ENCODE results near the gene ZHX3.
A peak's percentile ranks its signal among the peaks of the same experiment; 100 is the strongest.

ZHX3 gene

GRCh38 chr20:41353530-41353929 lies 36.0 kb upstream of the ZHX3 start:
- no peak overlapping the region for H2BK12ac ChIP-seq (ENCODE audit: low read length)
- peak overlapping the region; percentile 57 for H3K14ac ChIP-seq (ENCODE audit: low read length)
- no peaks in the 10 kb centered on the region for H3K9me3 ChIP-seq (replicated peaks in 1 of 2; ENCODE audit: control insufficient read depth in 2 of 2, insufficient read depth in 1 of 2, low read depth in 1 of 2, low read length in 2 of 2)
- H2BK5ac ChIP-seq (ENCODE audit: low read length) = no peak overlapping the region
- H3K4ac ChIP-seq (ENCODE audit: low read length) = no peak overlapping the region
- H3K27ac ChIP-seq (replicated peaks; ENCODE audit: low read length) = no peak overlapping the region
- H3K79me1 ChIP-seq (ENCODE audit: low read depth, low read length) = no peaks in the 10 kb centered on the region
- H3K4me2 ChIP-seq (ENCODE audit: insufficient read depth, low read length, poor library complexity, severe bottlenecking) = no peak overlapping the region
- H3K27me3 ChIP-seq (ENCODE audit: control insufficient read depth in 3 of 3, insufficient read depth in 3 of 3, low read depth in 1 of 3, low read length in 3 of 3) = no peaks in the 10 kb centered on the region
- H3K9ac ChIP-seq (ENCODE audit: low read depth, low read length, poor library complexity) = peak overlapping the region; percentile 1
- H2BK15ac ChIP-seq (ENCODE audit: low read length) = no peak overlapping the region
- no peaks in the 10 kb centered on the region for H3K4me1 ChIP-seq (ENCODE audit: control insufficient read depth in 2 of 2, insufficient read depth in 1 of 2, low read depth in 1 of 2, low read length in 2 of 2)
- H3K18ac ChIP-seq (ENCODE audit: low read length) = no peak overlapping the region
- H3K4me3 ChIP-seq (ENCODE audit: low read length in 2 of 2) = peak overlapping the region in 1 of 2 donors; percentile 31
- no peaks in the 10 kb centered on the region for H3K36me3 ChIP-seq (replicated peaks in 1 of 2; ENCODE audit: control insufficient read depth in 2 of 2, insufficient read depth in 2 of 2, low read length in 2 of 2)
- H3K23ac ChIP-seq (ENCODE audit: low read depth, low read length, poor library complexity) = no peak overlapping the region
- no peak overlapping the region for H2BK120ac ChIP-seq (ENCODE audit: low read depth, low read length)
- no peak overlapping the region for H4K8ac ChIP-seq (ENCODE audit: low read depth, low read length)
- DNase-seq (ENCODE audit: low spot score) = no peak
- no peak overlapping the region for H2AFZ ChIP-seq (ENCODE audit: low read length)
- H4K91ac ChIP-seq (ENCODE audit: low read depth, low read length, poor library complexity) = no peak overlapping the region
- no peak overlapping the region for H2AK5ac ChIP-seq (ENCODE audit: low read depth, low read length)

GRCh38 chr20:41352666-41353065 lies 35.1 kb upstream of the ZHX3 start:
- no peak overlapping the region for H2BK15ac ChIP-seq (ENCODE audit: low read length)
- no peak overlapping the region for H2AK5ac ChIP-seq (ENCODE audit: low read depth, low read length)
- H2BK120ac ChIP-seq (ENCODE audit: low read depth, low read length) = no peak overlapping the region
- H3K23ac ChIP-seq (ENCODE audit: low read depth, low read length, poor library complexity) = no peak overlapping the region
- no peak overlapping the region for H2BK5ac ChIP-seq (ENCODE audit: low read length)
- no peaks in the 10 kb centered on the region for H3K9me3 ChIP-seq (replicated peaks in 1 of 2; ENCODE audit: control insufficient read depth in 2 of 2, insufficient read depth in 1 of 2, low read depth in 1 of 2, low read length in 2 of 2)
- WGBS, 2 donors (ENCODE audit: extremely low coverage in 2 of 2, insufficient read length in 2 of 2, insufficient replicate concordance in 1 of 2) = no CpG with 5 or more reads among the region's 5 CpGs
- no peaks in the 10 kb centered on the region for H3K36me3 ChIP-seq (replicated peaks in 1 of 2; ENCODE audit: control insufficient read depth in 2 of 2, insufficient read depth in 2 of 2, low read length in 2 of 2)
- H3K4me1 ChIP-seq (ENCODE audit: control insufficient read depth in 2 of 2, insufficient read depth in 1 of 2, low read depth in 1 of 2, low read length in 2 of 2) = peaks cover under 1% of the 10 kb centered on the region in 2 donors
- H3K14ac ChIP-seq (ENCODE audit: low read length) = no peak overlapping the region
- no peak overlapping the region for H4K8ac ChIP-seq (ENCODE audit: low read depth, low read length)
- H3K9ac ChIP-seq (ENCODE audit: low read depth, low read length, poor library complexity) = no peak overlapping the region
- H2AFZ ChIP-seq (ENCODE audit: low read length) = no peak overlapping the region
- DNase-seq (ENCODE audit: low spot score) = no peak
- no peak overlapping the region for H2BK12ac ChIP-seq (ENCODE audit: low read length)
- H3K4me2 ChIP-seq (ENCODE audit: insufficient read depth, low read length, poor library complexity, severe bottlenecking) = no peak overlapping the region
- H3K18ac ChIP-seq (ENCODE audit: low read length) = no peak overlapping the region
- H3K27me3 ChIP-seq (ENCODE audit: control insufficient read depth in 3 of 3, insufficient read depth in 3 of 3, low read depth in 1 of 3, low read length in 3 of 3) = no peaks in the 10 kb centered on the region
- no peak overlapping the region for H3K4ac ChIP-seq (ENCODE audit: low read length)
- H3K4me3 ChIP-seq (ENCODE audit: low read length in 2 of 2) = no peak overlapping the region
- H3K79me1 ChIP-seq (ENCODE audit: low read depth, low read length) = no peaks in the 10 kb centered on the region
- H4K91ac ChIP-seq (ENCODE audit: low read depth, low read length, poor library complexity) = no peak overlapping the region
- no peak overlapping the region for H3K27ac ChIP-seq (replicated peaks; ENCODE audit: low read length)

- H3K4me1 ChIP-seq (ENCODE audit: control insufficient read depth in 2 of 2, insufficient read depth in 1 of 2, low read depth in 1 of 2, low read length in 2 of 2) = peaks cover 3 to 6% of the 10 kb centered on the region in 2 donors
- no peak overlapping the region for H3K14ac ChIP-seq (ENCODE audit: low read length)
- no peak overlapping the region for H2AFZ ChIP-seq (ENCODE audit: low read length)
- no peak for DNase-seq (ENCODE audit: low spot score)
- no peaks in the 10 kb centered on the region for H3K27me3 ChIP-seq (ENCODE audit: control insufficient read depth in 3 of 3, insufficient read depth in 3 of 3, low read depth in 1 of 3, low read length in 3 of 3)
- no peaks in the 10 kb centered on the region for H3K9me3 ChIP-seq (replicated peaks in 1 of 2; ENCODE audit: control insufficient read depth in 2 of 2, insufficient read depth in 1 of 2, low read depth in 1 of 2, low read length in 2 of 2)
- no peak overlapping the region for H2BK120ac ChIP-seq (ENCODE audit: low read depth, low read length)
- H3K9ac ChIP-seq (ENCODE audit: low read depth, low read length, poor library complexity) = no peak overlapping the region
- H2BK5ac ChIP-seq (ENCODE audit: low read length) = no peak overlapping the region
- no peaks in the 10 kb centered on the region for H3K36me3 ChIP-seq (replicated peaks in 1 of 2; ENCODE audit: control insufficient read depth in 2 of 2, insufficient read depth in 2 of 2, low read length in 2 of 2)
- no peaks in the 10 kb centered on the region for H3K79me1 ChIP-seq (ENCODE audit: low read depth, low read length)
- no peak overlapping the region for H2BK12ac ChIP-seq (ENCODE audit: low read length)
- no CpG with 5 or more reads among the region's 4 CpGs for WGBS, 2 donors (ENCODE audit: extremely low coverage in 2 of 2, insufficient read length in 2 of 2, insufficient replicate concordance in 1 of 2)
- no peak overlapping the region for H2BK15ac ChIP-seq (ENCODE audit: low read length)
- no peak overlapping the region for H4K8ac ChIP-seq (ENCODE audit: low read depth, low read length)
- H3K4me2 ChIP-seq (ENCODE audit: insufficient read depth, low read length, poor library complexity, severe bottlenecking) = no peak overlapping the region
- no peak overlapping the region for H3K4ac ChIP-seq (ENCODE audit: low read length)
- no peak overlapping the region for H3K27ac ChIP-seq (replicated peaks; ENCODE audit: low read length)
- H3K18ac ChIP-seq (ENCODE audit: low read length) = no peak overlapping the region
- no peak overlapping the region for H3K4me3 ChIP-seq (ENCODE audit: low read length in 2 of 2)
- H4K91ac ChIP-seq (ENCODE audit: low read depth, low read length, poor library complexity) = no peak overlapping the region
- H2AK5ac ChIP-seq (ENCODE audit: low read depth, low read length) = peak overlapping the region; percentile 11
- H3K23ac ChIP-seq (ENCODE audit: low read depth, low read length, poor library complexity) = no peak overlapping the region
Observed at GRCh38 chr20:41352106-41352505, 34.6 kb upstream of the ZHX3 start.

GRCh38 chr20:41350408-41350962 lies 33.0 kb upstream of the ZHX3 start:
- no peak overlapping the region for H4K8ac ChIP-seq (ENCODE audit: low read depth, low read length)
- H2BK12ac ChIP-seq (ENCODE audit: low read length) = no peak overlapping the region
- H3K14ac ChIP-seq (ENCODE audit: low read length) = no peak overlapping the region
- peaks cover 3 to 7% of the 10 kb centered on the region in 2 donors for H3K4me1 ChIP-seq (ENCODE audit: control insufficient read depth in 2 of 2, insufficient read depth in 1 of 2, low read depth in 1 of 2, low read length in 2 of 2)
- H3K27ac ChIP-seq (replicated peaks; ENCODE audit: low read length) = no peak overlapping the region
- no peak overlapping the region for H3K4me3 ChIP-seq (ENCODE audit: low read length in 2 of 2)
- H3K79me1 ChIP-seq (ENCODE audit: low read depth, low read length) = no peaks in the 10 kb centered on the region
- H3K4ac ChIP-seq (ENCODE audit: low read length) = no peak overlapping the region
- H3K27me3 ChIP-seq (ENCODE audit: control insufficient read depth in 3 of 3, insufficient read depth in 3 of 3, low read depth in 1 of 3, low read length in 3 of 3) = no peaks in the 10 kb centered on the region
- H3K18ac ChIP-seq (ENCODE audit: low read length) = no peak overlapping the region
- H2BK120ac ChIP-seq (ENCODE audit: low read depth, low read length) = no peak overlapping the region
- no peaks in the 10 kb centered on the region for H3K36me3 ChIP-seq (replicated peaks in 1 of 2; ENCODE audit: control insufficient read depth in 2 of 2, insufficient read depth in 2 of 2, low read length in 2 of 2)
- no peak for DNase-seq (ENCODE audit: low spot score)
- no peak overlapping the region for H2AFZ ChIP-seq (ENCODE audit: low read length)
- whole genome bisulfite sequencing, 2 donors (ENCODE audit: extremely low coverage in 2 of 2, insufficient read length in 2 of 2, insufficient replicate concordance in 1 of 2) = no CpG with 5 or more reads among the region's 7 CpGs
- no peak overlapping the region for H3K4me2 ChIP-seq (ENCODE audit: insufficient read depth, low read length, poor library complexity, severe bottlenecking)
- H4K91ac ChIP-seq (ENCODE audit: low read depth, low read length, poor library complexity) = no peak overlapping the region
- no peak overlapping the region for H2BK15ac ChIP-seq (ENCODE audit: low read length)
- H2AK5ac ChIP-seq (ENCODE audit: low read depth, low read length) = no peak overlapping the region
- H2BK5ac ChIP-seq (ENCODE audit: low read length) = no peak overlapping the region
- H3K9ac ChIP-seq (ENCODE audit: low read depth, low read length, poor library complexity) = no peak overlapping the region
- H3K9me3 ChIP-seq (replicated peaks in 1 of 2; ENCODE audit: control insufficient read depth in 2 of 2, insufficient read depth in 1 of 2, low read depth in 1 of 2, low read length in 2 of 2) = no peaks in the 10 kb centered on the region
- H3K23ac ChIP-seq (ENCODE audit: low read depth, low read length, poor library complexity) = no peak overlapping the region
